H1 (cell line): Measurements from ENCODE around the gene C1RL. TPM values are rescaled to one million over a fixed set of nuclear protein-coding genes. Genes with fewer than 3 reads are reported as not detected.

Experiments
- CTCF ChIA-PET: fragments of 300-600 bp; sonication (Branson Sonifier 250); formaldehyde crosslinking; loops from one replicate; lab custom pipeline; 2021; ENCODE audit not compliant: partially characterized antibody; lab: Charles Lee
- POLR2A ChIA-PET: fragments of 300-600 bp; sonication (Branson Sonifier 250); formaldehyde crosslinking; loops from one replicate; lab custom pipeline; 2021; ENCODE audit warnings: inconsistent platforms; ENCODE audit not compliant: partially characterized antibody; lab: Charles Lee
- DNase-seq, 2 experiments: peaks; one replicate each; pipeline versions ENCODE4 v3.0.0 to v3.0.0-alpha.2; 2010 to 2022; ENCODE audit warnings: low spot score in 2 of 2, low read depth in 1 of 2, mixed read lengths in 1 of 2
- FAIRE-seq: peaks from 2 replicates; lab custom pipeline; 2011; peaks lifted over from hg19 to GRCh38; lab: Jason Lieb, UNC
- H2AFZ ChIP-seq: 2 replicates; pipeline ENCODE4 v1.8.1; 2012; ENCODE audit warnings: low read length, inconsistent platforms
- H2AK5ac ChIP-seq: 2 replicates; pipeline ENCODE4 v1.6.1; 2013; ENCODE audit warnings: low read depth, low read length
- H2BK120ac ChIP-seq: replicated peaks from 2 replicates; pipeline ENCODE3; 2013; ENCODE audit warnings: low read depth, low read length, inconsistent platforms
- H2BK12ac ChIP-seq: 2 replicates; pipeline ENCODE4 v1.6.1; 2013; ENCODE audit warnings: low read depth, low read length
- H2BK15ac ChIP-seq: 2 replicates; pipeline ENCODE4 v1.6.1; 2013; ENCODE audit warnings: low read length
- H2BK20ac ChIP-seq: 2 replicates; pipeline ENCODE4 v1.6.1; 2013; ENCODE audit warnings: low read length
- H2BK5ac ChIP-seq: 2 replicates; pipeline ENCODE4 v1.6.1; 2013; ENCODE audit warnings: low read depth, low read length
- H3K14ac ChIP-seq: 2 replicates; pipeline ENCODE4 v1.6.1; 2013; ENCODE audit warnings: inconsistent platforms; ENCODE audit not compliant: insufficient read length
- H3K18ac ChIP-seq: 2 replicates; pipeline ENCODE4 v1.6.1; 2013; ENCODE audit warnings: low read length; ENCODE audit errors: extremely low read depth
- H3K23ac ChIP-seq: 2 replicates; pipeline ENCODE4 v1.6.1; 2013; ENCODE audit warnings: inconsistent platforms; ENCODE audit not compliant: insufficient read length
- H3K23me2 ChIP-seq: 2 replicates; pipeline ENCODE4 v1.6.1; 2013; ENCODE audit warnings: low read depth, low read length
- H3K27ac ChIP-seq: 2 replicates; pipeline ENCODE4 v1.6.1; 2011; ENCODE audit warnings: low read depth, low read length, inconsistent platforms
- H3K27me3 ChIP-seq, 4 experiments: replicated peaks in 1 of 4; 1 replicate in 1 of 4; 2 replicates in 3 of 4; pipeline versions ENCODE4 v1.6.1 to v1.8.1; 2011 to 2013; ENCODE audit warnings: low read length in 3 of 4, mild to moderate bottlenecking in 3 of 4, inconsistent platforms in 2 of 4, mixed read lengths in 2 of 4, moderate library complexity in 1 of 4; ENCODE audit not compliant: control insufficient read depth in 3 of 4, insufficient read depth in 3 of 4; ENCODE audit errors: extremely low read depth in 1 of 4
- H3K36me3 ChIP-seq, 4 experiments: 2 replicates each; pipeline versions ENCODE4 v1.6.1 to v1.8.1; 2011 to 2013; ENCODE audit warnings: mild to moderate bottlenecking in 4 of 4, low read length in 3 of 4, moderate library complexity in 2 of 4, control low read depth in 1 of 4, inconsistent platforms in 1 of 4; ENCODE audit not compliant: insufficient read depth in 4 of 4, control insufficient read depth in 2 of 4
- H3K4ac ChIP-seq: replicated peaks from 2 replicates; pipeline ENCODE3; 2013; ENCODE audit warnings: low read length, low read depth, mixed read lengths, inconsistent platforms; ENCODE audit not compliant: insufficient read length
- H3K4me1 ChIP-seq, 4 experiments: replicated peaks in 1 of 4; 1 replicate in 1 of 4; 2 replicates in 3 of 4; pipeline versions ENCODE4 v1.6.1 to v1.8.1; 2011 to 2013; ENCODE audit warnings: low read length in 3 of 4, inconsistent platforms in 2 of 4, mixed read lengths in 1 of 4; ENCODE audit not compliant: insufficient read depth in 4 of 4, control insufficient read depth in 3 of 4
- H3K4me2 ChIP-seq, 2 experiments: 2 replicates each; pipeline versions ENCODE4 v1.6.1 to v1.8.1; 2011 to 2013; ENCODE audit warnings: low read depth in 2 of 2, low read length in 2 of 2, control low read depth in 1 of 2, inconsistent platforms in 1 of 2, mild to moderate bottlenecking in 1 of 2; ENCODE audit not compliant: insufficient read depth in 1 of 2
- H3K4me3 ChIP-seq, 4 experiments: fragments of 200-600, 300-600 bp in 1 of 4; sonication (generic), shearing (Covaris generic), sonication (Bioruptor Twin) in 1 of 4; 2 replicates each; pipeline versions ENCODE4 v1.5.1 to v1.8.1; 2011 to 2016; ENCODE audit warnings: low read length in 4 of 4, low read depth in 3 of 4, control low read depth in 2 of 4, inconsistent platforms in 2 of 4, mild to moderate bottlenecking in 2 of 4, mixed read lengths in 1 of 4, moderate library complexity in 1 of 4; ENCODE audit not compliant: insufficient read depth in 2 of 4; ENCODE audit errors: extremely low read depth in 1 of 4
- H3K56ac ChIP-seq: replicated peaks from 2 replicates; pipeline ENCODE3; 2013; ENCODE audit warnings: low read depth, mild to moderate bottlenecking, mixed read lengths, low read length, inconsistent platforms; ENCODE audit not compliant: insufficient read length
- H3K79me1 ChIP-seq: 2 replicates; pipeline ENCODE4 v1.6.1; 2013; ENCODE audit warnings: low read depth, low read length, control low read depth
- H3K79me2 ChIP-seq, 2 experiments: 2 replicates each; pipeline versions ENCODE4 v1.6.1 to v1.8.1; 2012 to 2013; ENCODE audit warnings: low read length in 2 of 2, mild to moderate bottlenecking in 2 of 2, inconsistent platforms in 1 of 2; ENCODE audit not compliant: insufficient read depth in 2 of 2, control insufficient read depth in 1 of 2
- H3K9ac ChIP-seq, 4 experiments: replicated peaks in 1 of 4; 1 replicate in 1 of 4; 2 replicates in 3 of 4; pipeline versions ENCODE4 v1.6.1 to v1.8.1; 2011 to 2013; ENCODE audit warnings: low read depth in 3 of 4, low read length in 3 of 4, control low read depth in 2 of 4, mild to moderate bottlenecking in 2 of 4, moderate library complexity in 2 of 4, inconsistent platforms in 1 of 4; ENCODE audit errors: extremely low read depth in 1 of 4
- H3K9me3 ChIP-seq, 2 experiments: 2 replicates each; pipeline versions ENCODE4 v1.6.1 to v1.8.1; 2012 to 2013; ENCODE audit warnings: mild to moderate bottlenecking in 2 of 2, moderate library complexity in 2 of 2, control low read depth in 1 of 2, inconsistent platforms in 1 of 2, low read depth in 1 of 2, low read length in 1 of 2, mixed read lengths in 1 of 2; ENCODE audit not compliant: insufficient read depth in 2 of 2
- H4K20me1 ChIP-seq, 2 experiments: replicated peaks in 1 of 2; 2 replicates each; pipeline versions ENCODE3 to v1.8.1; 2011 to 2013; ENCODE audit warnings: inconsistent platforms in 2 of 2, low read length in 2 of 2, mild to moderate bottlenecking in 1 of 2; ENCODE audit not compliant: insufficient read depth in 2 of 2, control insufficient read depth in 1 of 2
- H4K5ac ChIP-seq: 2 replicates; pipeline ENCODE4 v1.6.1; 2013; ENCODE audit warnings: low read length, low read depth, mixed read lengths, inconsistent platforms; ENCODE audit not compliant: insufficient read length
- H4K8ac ChIP-seq: 2 replicates; pipeline ENCODE4 v1.8.0; 2013; ENCODE audit warnings: mild to moderate bottlenecking, moderate library complexity, low read length, inconsistent platforms; ENCODE audit not compliant: insufficient read depth; ENCODE audit errors: extremely low read depth
- H4K91ac ChIP-seq: replicated peaks from 2 replicates; pipeline ENCODE3; 2013; ENCODE audit warnings: low read length, mixed read lengths, inconsistent platforms; ENCODE audit not compliant: insufficient read length
- ASH2L ChIP-seq: fragments of 200-600, 300-600 bp; sonication (generic); IDR thresholded peaks from one replicate; pipeline ENCODE4 v1.7.1; 2017; ENCODE audit warnings: low read length
- CREB1 ChIP-seq: IDR thresholded peaks from 2 replicates; pipeline ENCODE4 v1.6.1; 2012; ENCODE audit warnings: inconsistent platforms
- FOSL1 ChIP-seq: IDR thresholded peaks from 2 replicates; pipeline ENCODE4 v1.6.1; 2011; ENCODE audit warnings: mild to moderate bottlenecking, low read depth, low read length, moderate library complexity; ENCODE audit not compliant: insufficient read depth
- POLR2AphosphoS5 ChIP-seq: IDR thresholded peaks from 2 replicates; pipeline ENCODE4 v1.6.1; 2011; ENCODE audit warnings: low read depth, low read length
- TAF7 ChIP-seq: optimal IDR thresholded peaks from 2 replicates; pipeline ENCODE3; 2011; ENCODE audit warnings: low read depth, mild to moderate bottlenecking, inconsistent platforms, low read length, moderate library complexity, borderline replicate concordance
- WGBS, 2 experiments: shearing (Covaris generic) in 1 of 2; methylation state at CpG; one replicate each; pipeline versions ENCODE4 v1.1.6 to v1.1.7; 2013 to 2015; ENCODE audit warnings: low lambda C conversion rate in 2 of 2, mixed read lengths in 2 of 2, inconsistent platforms in 1 of 2, low coverage in 1 of 2, missing lambda C conversion rate in 1 of 2; ENCODE audit not compliant: insufficient replicate concordance in 2 of 2, insufficient coverage in 1 of 2, insufficient read length in 1 of 2; ENCODE audit errors: extremely low coverage in 1 of 2, missing lambda C conversion rate in 1 of 2; 5-methylcytosine and 5-hydroxymethylcytosine counted together
- polyA plus RNA-seq, 7 experiments: library from polyadenylated mRNA; depleted of rRNA in 3 of 7; stranded (reverse) in 5 of 7; unstranded in 2 of 7; fragments of >200 nt in 5 of 7; fragments of 200-250 nt in 2 of 7; gene quantifications; 1 replicate in 5 of 7; 2 replicates in 1 of 7; 4 replicates in 1 of 7; pipeline versions ENCODE4 v1.2.1 to v1.2.3, GENCODE V29; 2011 to 2013; ENCODE audit warnings: missing spikeins in 2 of 7, mixed read lengths in 2 of 7
- total RNA-seq: library from RNA; stranded (reverse); fragmentation: NEBNext Ultra II Directional; extraction: Animal tissue kit (Norgen Biotek cat#: 25700); gene quantifications from 2 replicates; pipeline ENCODE4 v1.2.1, GENCODE V29; 2021

The C1RL gene
- total and polyA plus RNA-seq, 2 of the 8 experiments (the other 6 are each of a cell fraction or from before 2014, with no cell fraction given) = 11.4 to 15.5 TPM

DNA sequence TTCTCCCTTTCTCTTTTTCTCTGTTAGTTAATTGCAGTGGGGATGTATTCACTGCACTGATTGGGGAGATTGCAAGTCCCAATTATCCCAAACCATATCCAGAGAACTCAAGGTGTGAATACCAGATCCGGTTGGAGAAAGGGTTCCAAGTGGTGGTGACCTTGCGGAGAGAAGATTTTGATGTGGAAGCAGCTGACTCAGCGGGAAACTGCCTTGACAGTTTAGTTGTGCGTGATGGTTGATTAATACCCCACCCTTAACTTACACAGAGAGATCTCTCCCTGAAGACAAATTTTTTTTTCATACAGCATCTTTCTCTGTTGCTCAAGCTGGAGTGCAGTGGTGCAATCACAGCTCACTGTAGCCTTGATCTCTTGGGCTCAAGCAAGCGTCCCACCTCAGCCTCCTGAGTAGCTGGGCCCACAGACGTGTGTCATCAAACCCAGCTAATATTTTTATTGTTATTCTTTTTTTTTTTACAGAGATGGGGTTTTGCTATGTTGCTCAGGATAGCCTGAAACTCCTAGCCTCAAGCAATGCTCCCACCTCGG, 43.9 kb downstream of the C1RL start:
- no peak overlapping the region for H4K91ac ChIP-seq
- H3K56ac ChIP-seq = no peak overlapping the region
- H3K36me3 ChIP-seq = no peaks in the 10 kb centered on the region
- no peak overlapping the region for H2AK5ac ChIP-seq
- no peak overlapping the region for H4K8ac ChIP-seq
- H3K18ac ChIP-seq = no peak overlapping the region
- no peak overlapping the region for H2AFZ ChIP-seq
- H3K23me2 ChIP-seq = no peaks in the 10 kb centered on the region
- no peak overlapping the region for H3K4me2 ChIP-seq
- H3K14ac ChIP-seq = no peak overlapping the region
- no peak overlapping the region for H2BK20ac ChIP-seq
- H3K27ac ChIP-seq = no peak overlapping the region
- no peaks in the 10 kb centered on the region for H3K27me3 ChIP-seq
- H3K23ac ChIP-seq = no peak overlapping the region
- H3K9me3 ChIP-seq = no peaks in the 10 kb centered on the region; a peak in 1 of 4 replicates
- H3K79me1 ChIP-seq = no peaks in the 10 kb centered on the region
- no peak overlapping the region for H3K4me3 ChIP-seq
- TF ChIP-seq POLR2AphosphoS5 (no peak), FOSL1 (no peak), TAF7 (no peak), CREB1 (no peak), ASH2L (no peak)
- H2BK12ac ChIP-seq = no peak overlapping the region
- H2BK5ac ChIP-seq = no peak overlapping the region
- H3K4ac ChIP-seq = no peak overlapping the region
- H3K9ac ChIP-seq = no peak overlapping the region
- no peak for DNase-seq
- H2BK120ac ChIP-seq = no peak overlapping the region
- 91% methylated on average over 7 of the region's 7 CpGs; no CpG with 5 or more reads in 1 of the 2 experiments for WGBS, 2 experiments
- ChIA-PET CTCF (interaction anchor here (0.9 to 3.1 kb wide), 4 partner anchors 26 to 48 kb away, joined by 3 to 13 read pairs (median 4); partner anchors contain the start of gene C1R), POLR2A (interaction anchor here (1.9 kb wide), 1 partner anchor 12 kb away, joined by 9 read pairs; no protein-coding TSS in a partner anchor)
- FAIRE-seq = no peak
- H4K20me1 ChIP-seq = no peaks in the 10 kb centered on the region
- no peak overlapping the region for H4K5ac ChIP-seq
- no peaks in the 10 kb centered on the region for H3K79me2 ChIP-seq
- peaks cover 0 to 5% (median 2%) of the 10 kb centered on the region in 4 experiments; a peak in 3 of 7 replicates for H3K4me1 ChIP-seq
- H2BK15ac ChIP-seq = no peak overlapping the region
